SH-SY5Y (cell line): Measurements from ENCODE around the gene AP3B1.

Experiments
- GATA2 ChIP-seq: IDR thresholded peaks from 2 replicates; pipeline ENCODE4 v1.6.1; 2011; ENCODE audit warnings: mild to moderate bottlenecking, low read depth, low read length
- GATA3 ChIP-seq: IDR thresholded peaks from 2 replicates; pipeline ENCODE4 v1.6.1; 2011; ENCODE audit warnings: low read depth, mild to moderate bottlenecking, low read length, moderate library complexity

- TF ChIP-seq GATA2 (no peak), GATA3 (no peak)
These were observed 323.6 kb downstream of the AP3B1 start for GRCh38 chr5:77970891-77971290.
